Cardiac septum (tissue), 1 donor: Measurements from ENCODE around the gene PSORS1C1. TPM values are rescaled to one million over a fixed set of nuclear protein-coding genes. Genes with fewer than 3 reads are reported as not detected.
"Not testable (repeated sequence)": the region's sequence is repeated elsewhere in the genome, so short reads cannot be mapped to it uniquely, and the experiment has no call there.

Experiments
- DNase-seq: peaks from one replicate; pipeline ENCODE4 v3.0.0-alpha.2; 2020; ENCODE audit warnings: low spot score
- intact Hi-C: fragments of 100-400 bp; cut with DNase I; formaldehyde crosslinking; loops from one replicate; pipeline ENCODE4 v1.14.0; 2022
- long read RNA-seq: library from polyadenylated mRNA; unstranded; transcript quantifications from one replicate; pipeline ENCODE4 v2.0.0, GENCODE V29; 2021
- total RNA-seq: library from RNA; stranded (reverse); fragmentation: NEBNext Ultra II Directional; extraction: Animal tissue kit (Norgen Biotek cat#: 25700); gene quantifications from one replicate; pipeline ENCODE4 v1.2.1, GENCODE V29; 2021
- donor health status: DM: no; HTN: no; CAD: no.

The PSORS1C1 gene
- total RNA-seq, result 3.9 TPM
- long read RNA-seq, transcript PSORS1C1-202 (2 exons, 3,827 nt), result major isoform, 6 of 10 reads
- long read RNA-seq, partial matches to known transcripts, result 0 of 10 reads
- long read RNA-seq, other reads (novel, unspliced or antisense), result 4 of 10 reads

GRCh38 chr6:31114541-31114878 lies at the start of gene PSORS1C1:
Gene PSORS1C1 (plus strand): TSS chr6:31114800. CDS start chr6:31129633, 14,833 bp downstream.
- DNase-seq, result peak; percentile 91
- intact Hi-C loops, result no loop called here

- no peak for DNase-seq
- intact Hi-C loops, result no loop called here
These were observed 49.0 kb upstream of the PSORS1C1 start for GRCh38 chr6:31065556-31065955.

GRCh38 chr6:31067028-31067427 lies 47.6 kb upstream of the PSORS1C1 start:
- DNase-seq, intact Hi-C loops: not testable (repeated sequence)

- intact Hi-C loops, DNase-seq: not testable (repeated sequence)
These were observed 46.5 kb upstream of the PSORS1C1 start for GRCh38 chr6:31067891-31068668.

DNA sequence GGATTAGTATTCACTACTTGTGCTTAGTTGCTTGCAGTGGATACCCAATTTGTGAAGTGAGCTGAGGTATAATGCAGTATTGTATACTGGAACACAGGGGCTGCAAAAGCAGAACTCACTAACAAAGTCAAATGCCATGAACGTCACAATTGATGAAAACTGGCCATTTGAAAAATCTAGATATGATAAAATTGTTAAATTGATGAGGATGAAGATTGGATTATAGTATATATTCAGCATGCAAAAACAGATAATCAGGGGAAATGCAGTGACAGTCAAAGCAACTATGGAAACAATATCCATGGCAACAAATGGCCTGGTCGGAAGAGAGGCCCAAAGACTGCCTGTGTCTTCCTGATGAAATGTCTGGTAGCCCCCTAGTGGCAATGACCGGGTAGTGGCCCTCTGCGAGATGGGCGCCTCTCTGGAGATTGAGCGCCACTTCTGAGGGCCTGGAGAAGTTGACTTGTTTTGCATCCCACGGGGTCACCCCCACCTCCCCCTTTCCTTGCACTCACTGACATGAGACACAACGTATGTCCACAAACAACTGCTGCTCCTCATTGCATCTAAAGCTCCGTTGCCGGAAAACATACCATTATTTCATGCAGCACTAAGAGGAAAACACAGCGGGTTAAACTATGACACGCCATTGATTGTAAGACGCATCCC lies 45.8 kb upstream of the PSORS1C1 start:
- intact Hi-C loops, result no loop called here
- DNase-seq, result peak; percentile 82

GRCh38 chr6:31070711-31071197 lies 43.8 kb upstream of the PSORS1C1 start:
- no peak for DNase-seq

DNA sequence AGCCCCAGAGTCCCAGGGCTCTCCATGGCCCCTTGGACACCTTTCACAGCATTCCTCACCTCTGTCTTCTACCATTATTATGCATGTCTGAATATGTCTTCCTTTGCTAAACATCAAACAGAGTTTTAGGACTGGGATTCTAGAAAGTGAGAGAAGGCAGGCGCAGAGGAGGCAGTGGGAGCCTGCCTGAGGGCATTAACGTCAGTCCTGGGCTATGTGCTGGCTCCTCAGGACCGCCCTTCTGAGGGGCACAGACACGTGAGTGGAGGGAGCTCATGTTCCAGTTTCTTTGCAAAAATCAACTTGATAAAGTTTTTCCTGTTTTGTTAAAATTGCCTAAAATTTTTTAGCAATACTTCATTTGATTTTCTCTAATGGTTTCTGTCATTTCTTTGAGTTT lies 40.2 kb upstream of the PSORS1C1 start:
- no peak for DNase-seq
- intact Hi-C loops, result no loop called here

More at GRCh38 chr6:31070711-31071197, 43.8 kb upstream of the PSORS1C1 start:
- intact Hi-C loops, result loop anchor here (1.0 kb wide), 1 partner anchor 155 kb away; no protein-coding TSS in a partner anchor

GRCh38 chr6:31075528-31075927 lies 39.1 kb upstream of the PSORS1C1 start:
- DNase-seq, result no peak
- intact Hi-C loops, result no loop called here

DNA sequence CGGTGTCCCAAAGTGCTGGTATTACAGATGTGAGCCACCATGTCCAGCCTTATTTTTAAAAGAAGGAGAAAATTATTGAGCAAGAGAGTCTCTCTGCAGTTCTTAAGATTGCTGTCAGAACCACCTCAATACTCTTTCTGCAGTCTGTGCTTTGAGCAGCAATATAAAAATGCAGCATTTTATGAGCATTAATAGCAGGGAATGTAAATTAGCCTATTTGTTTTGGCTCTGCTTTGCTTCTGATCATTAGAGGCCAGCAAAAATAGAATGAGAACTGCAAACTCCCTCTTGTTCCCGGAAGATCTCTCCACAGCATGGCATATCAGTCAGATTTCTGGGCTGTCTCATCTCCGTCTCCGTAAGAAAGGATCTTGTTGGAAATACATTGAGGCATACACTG lies 38.0 kb upstream of the PSORS1C1 start:
- no peak for DNase-seq
- intact Hi-C loops, result no loop called here

GRCh38 chr6:31079656-31080261 lies 34.8 kb upstream of the PSORS1C1 start:
- intact Hi-C loops, result loop anchor here (5.0 to 10.0 kb wide), 2 partner anchors 355 to 537 kb away; partner anchors contain the start of gene TUBB
- DNase-seq, result no peak

- DNase-seq, result no peak
- intact Hi-C loops, result loop anchor here (5.0 to 10.0 kb wide), 2 partner anchors 357 to 540 kb away; partner anchors contain the start of gene TUBB
These were observed 32.7 kb upstream of the PSORS1C1 start for GRCh38 chr6:31081872-31082271.

DNA sequence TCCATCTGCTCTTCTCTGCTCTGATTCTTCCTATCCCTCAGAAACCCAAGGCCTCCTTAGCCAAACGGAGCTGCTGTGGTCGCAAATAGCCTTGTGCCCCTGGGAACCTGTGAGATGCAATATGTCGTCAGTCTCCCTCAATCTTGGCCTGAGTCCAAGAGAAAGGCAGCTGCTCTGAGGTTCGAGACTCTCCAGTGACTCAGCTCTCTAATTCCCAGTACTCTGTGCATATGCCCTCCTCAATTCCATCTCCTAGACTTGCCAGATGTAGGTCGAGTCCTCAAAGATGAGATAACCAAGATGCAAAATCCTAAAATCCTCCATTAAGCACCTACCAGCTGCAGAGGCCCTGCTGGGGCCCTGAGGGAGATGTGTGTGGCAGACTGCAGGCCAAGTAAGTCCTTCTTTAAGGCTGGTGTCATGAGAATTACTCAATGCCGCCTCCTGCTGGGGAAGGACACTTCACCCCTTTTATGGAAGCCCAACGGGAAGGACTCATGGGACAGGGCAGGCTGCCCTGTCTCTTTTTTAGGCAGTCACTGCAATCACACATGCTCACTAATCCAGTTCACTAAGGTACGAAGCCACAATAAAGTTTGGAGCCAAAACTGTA lies 30.8 kb upstream of the PSORS1C1 start:
- intact Hi-C loops, result loop anchor here (5.0 to 10.0 kb wide), 2 partner anchors 359 to 542 kb away; partner anchors contain the start of gene TUBB
- no peak for DNase-seq

DNA sequence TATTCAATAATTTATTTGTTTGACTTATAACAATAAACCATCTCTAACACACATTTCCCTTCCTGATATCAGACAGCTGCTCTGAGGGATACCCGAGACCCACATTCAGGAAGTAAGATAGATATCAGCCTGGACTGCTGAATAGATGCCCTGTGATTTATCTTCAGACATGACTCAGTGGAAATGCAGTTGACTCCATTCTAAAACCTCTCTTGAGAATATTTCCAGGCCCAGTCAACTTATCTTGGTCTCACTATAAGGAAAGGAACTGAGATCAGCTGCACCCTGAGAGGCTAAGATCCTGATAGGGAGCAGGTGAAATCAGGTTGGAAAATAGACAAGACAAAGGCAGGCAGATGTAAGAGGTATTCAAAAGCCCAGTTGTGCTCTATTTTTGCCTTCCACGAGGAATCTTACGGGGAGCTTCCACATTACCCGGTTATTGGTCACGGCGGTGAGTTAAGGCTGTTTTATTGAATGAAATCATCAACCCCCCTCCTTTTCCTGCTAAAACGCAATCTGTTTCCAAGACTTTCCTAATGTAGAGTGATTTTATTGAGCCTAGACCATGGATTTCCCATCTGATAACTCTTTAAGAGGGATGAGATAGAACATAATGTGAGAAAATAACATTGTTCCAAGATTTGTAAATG lies 27.7 kb upstream of the PSORS1C1 start:
- no peak for DNase-seq
- intact Hi-C loops, result loop anchor here (5.0 to 10.0 kb wide), 2 partner anchors 260 to 362 kb away; partner anchors contain the start of gene TUBB

GRCh38 chr6:31087494-31088089 lies 27.0 kb upstream of the PSORS1C1 start:
- DNase-seq, result peak; percentile 90
- intact Hi-C loops, result loop anchor here (5.0 to 10.0 kb wide), 2 partner anchors 260 to 363 kb away; partner anchors contain the start of gene TUBB

GRCh38 chr6:31090275-31090972 lies 24.2 kb upstream of the PSORS1C1 start:
- intact Hi-C loops, result loop anchor here (5.0 kb wide), 1 partner anchor 37 kb away; no protein-coding TSS in a partner anchor
- DNase-seq, result no peak

- intact Hi-C loops, result loop anchor here (5.0 kb wide), 1 partner anchor 36 kb away; no protein-coding TSS in a partner anchor
- DNase-seq, result no peak
These were observed 23.6 kb upstream of the PSORS1C1 start for GRCh38 chr6:31090973-31091364.

GRCh38 chr6:31091680-31092079 lies 22.9 kb upstream of the PSORS1C1 start:
- intact Hi-C loops, result loop anchor here (5.0 kb wide), 1 partner anchor 36 kb away; no protein-coding TSS in a partner anchor
- DNase-seq, result no peak

- intact Hi-C loops, result loop anchor here (5.0 kb wide), 1 partner anchor 35 kb away; no protein-coding TSS in a partner anchor
- DNase-seq, result no peak
These were observed 22.4 kb upstream of the PSORS1C1 start for GRCh38 chr6:31092238-31092637.
